ENCODE results near the gene MUTYH. TPM values are rescaled to one million over a fixed set of nuclear protein-coding genes. Genes with fewer than 3 reads are reported as not detected.
"Not testable (repeated sequence)": the region's sequence is repeated elsewhere in the genome, so short reads cannot be mapped to it uniquely, and the experiment has no call there.

MUTYH gene
- total RNA-seq, 1 donor from 2014 or later: 8.3 TPM

DNA sequence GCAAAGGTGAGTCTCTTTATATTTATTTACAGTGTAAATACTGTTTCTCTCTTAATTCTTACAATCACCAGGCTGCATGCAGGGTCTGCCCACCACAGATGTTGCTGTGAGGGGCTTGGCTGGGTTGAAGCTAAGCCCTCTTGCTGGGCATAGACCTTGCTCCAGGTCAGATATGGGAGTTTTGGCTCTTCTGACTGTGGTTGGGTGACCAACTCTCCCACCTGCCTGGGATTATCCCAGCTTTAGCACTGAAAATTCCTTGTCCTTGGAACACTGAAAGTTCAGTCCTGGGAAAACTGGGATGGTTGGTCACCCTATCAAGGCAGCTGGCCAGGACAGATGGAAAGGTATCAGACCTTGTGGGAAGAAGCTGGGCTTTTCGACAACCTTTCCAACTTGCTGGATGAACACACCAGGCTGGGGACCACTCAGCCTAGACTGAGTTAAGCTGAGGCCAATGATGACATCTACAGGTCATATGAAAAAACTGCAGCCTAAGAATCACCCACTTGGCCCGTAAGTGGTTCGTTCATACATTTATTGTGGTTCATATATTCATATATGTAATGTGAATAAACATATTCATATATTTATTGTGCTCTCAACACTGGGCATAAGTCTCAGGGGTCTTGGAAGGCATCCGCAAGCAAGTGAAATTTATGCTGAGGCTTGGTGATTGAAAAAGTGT lies 40.1 kb downstream of the MUTYH start:
- ATAC-seq (no peak), DNase-seq (ENCODE audit: missing footprints) (no peak)
- intact Hi-C loops (cut with DNase I): loop anchor here (5.0 kb wide), 1 partner anchor 192 kb away; the partner anchor contains the start of gene TESK2

DNA sequence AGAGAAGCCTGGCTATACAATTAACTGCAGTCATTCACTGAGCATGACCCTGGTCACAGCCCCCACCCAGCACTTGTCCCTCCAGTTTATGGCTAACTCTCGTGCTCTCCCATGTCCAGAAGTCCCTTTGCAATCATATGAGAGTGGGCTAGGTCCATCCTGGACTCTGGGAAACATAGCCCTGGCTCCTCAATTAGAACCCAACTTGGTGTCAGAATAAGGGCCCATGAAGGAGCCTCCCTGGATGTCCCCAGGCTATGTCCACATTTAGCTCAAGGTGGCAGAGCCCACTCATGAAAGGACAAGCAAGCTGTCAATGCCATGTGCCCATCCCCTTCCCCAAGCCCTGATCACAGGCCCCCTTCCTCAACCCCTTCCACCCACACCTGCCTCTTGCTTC lies 40.9 kb downstream of the MUTYH start:
- intact Hi-C loops (cut with DNase I): no loop called here
- no peak for DNase-seq (ENCODE audit: missing footprints)
- no peak for ATAC-seq

DNA sequence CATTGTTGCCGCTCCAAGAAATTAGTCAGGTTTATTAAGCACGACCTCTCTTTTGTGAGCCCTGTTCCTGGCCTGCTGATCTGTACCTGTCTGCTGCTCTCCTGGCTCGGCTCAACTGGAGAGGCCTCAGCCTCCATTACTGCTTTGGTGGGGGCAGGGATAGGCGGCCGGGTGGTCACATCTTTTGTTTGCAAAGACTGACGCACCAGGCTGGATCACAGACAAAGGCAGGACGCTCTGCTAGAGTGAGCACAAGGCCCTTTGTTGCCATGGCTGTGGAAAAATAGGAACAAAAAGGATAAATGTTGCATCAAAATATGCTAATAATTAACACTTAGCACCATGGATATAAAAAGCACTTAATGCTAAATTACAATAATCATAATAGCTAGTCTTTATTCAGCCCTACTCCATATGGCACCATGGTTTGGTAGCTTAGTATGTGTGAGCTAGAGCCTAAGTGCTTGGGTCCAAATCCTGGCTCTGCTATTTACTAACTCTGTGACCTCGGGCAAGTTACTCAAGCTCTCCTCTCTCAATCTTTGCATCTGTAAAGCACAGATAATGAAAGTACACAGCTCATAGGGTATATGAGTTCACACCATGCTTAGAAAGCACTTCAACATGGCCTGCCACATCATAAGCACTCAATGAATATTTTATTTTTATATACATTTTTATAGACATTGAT lies 42.4 kb downstream of the MUTYH start:
- no peak for DNase-seq (ENCODE audit: missing footprints)
- intact Hi-C loops (cut with DNase I): no loop called here

DNA sequence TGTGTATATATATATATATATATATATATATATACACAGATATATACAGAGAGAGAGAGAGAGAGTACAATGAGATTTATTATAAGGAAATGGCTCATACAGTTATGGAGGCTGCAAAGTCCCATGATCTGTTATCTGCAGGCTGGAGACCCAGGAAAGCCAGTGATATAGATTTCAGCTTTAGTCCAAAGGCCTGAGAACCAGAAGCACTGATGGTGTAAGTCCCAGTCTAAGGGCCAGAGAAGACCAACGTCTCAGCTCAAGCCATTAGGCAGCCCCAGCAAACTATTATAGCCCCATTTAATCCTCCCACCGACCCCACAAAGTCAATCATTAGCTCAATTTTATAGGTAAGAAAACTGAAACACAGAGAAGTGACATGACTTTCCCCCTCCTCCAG lies 48.5 kb downstream of the MUTYH start:
- intact Hi-C loops (cut with DNase I): no loop called here
- DNase-seq (ENCODE audit: missing footprints) (no peak), ATAC-seq (no peak)

More for the DNA sequence above, 42.4 kb downstream of the MUTYH start:
- no peak for ATAC-seq

- DNase-seq (ENCODE audit: missing footprints); intact Hi-C loops (cut with DNase I); ATAC-seq: not testable (repeated sequence)
These were observed 49.2 kb downstream of the MUTYH start for GRCh38 chr1:45291002-45291401.

DNA sequence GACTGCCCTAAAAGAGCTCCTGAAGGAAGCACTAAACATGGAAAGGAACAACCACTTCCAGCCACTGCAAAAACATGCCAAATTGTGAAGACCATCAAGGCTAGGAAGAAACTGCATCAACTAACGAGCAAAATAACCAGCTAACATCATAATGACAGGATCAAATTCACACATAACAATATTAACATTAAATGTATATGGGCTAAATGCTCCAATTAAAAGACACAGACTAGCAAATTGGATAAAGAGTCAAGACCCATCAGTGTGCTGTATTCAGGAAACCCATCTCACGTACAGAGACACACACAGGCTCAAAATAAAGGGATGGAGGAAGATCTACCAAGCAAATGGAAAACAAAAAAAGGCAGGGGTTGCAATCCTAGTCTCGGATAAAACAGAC lies 53.7 kb downstream of the MUTYH start:
- DNase-seq (ENCODE audit: missing footprints); ATAC-seq; intact Hi-C loops (cut with DNase I): not testable (repeated sequence)

DNA sequence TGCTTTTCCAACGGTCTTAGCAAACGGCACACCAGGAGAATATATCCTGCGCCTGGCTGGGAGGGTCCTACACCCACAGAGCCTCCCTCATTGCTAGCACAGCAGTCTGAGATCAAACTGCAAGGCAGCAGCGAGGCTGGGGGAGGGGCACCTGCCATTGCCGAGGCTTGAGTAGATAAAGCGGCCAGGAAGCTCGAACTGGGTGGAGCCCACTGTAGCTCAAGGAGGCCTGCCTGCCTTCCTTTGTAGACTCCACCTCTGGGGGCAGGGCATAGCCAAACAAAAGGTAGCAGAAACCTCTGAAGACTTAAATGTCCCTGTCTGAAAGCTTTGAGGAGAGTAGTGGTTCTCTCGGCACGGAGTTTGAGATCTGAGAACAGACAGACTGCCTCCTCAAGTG lies 55.4 kb downstream of the MUTYH start:
- DNase-seq (ENCODE audit: missing footprints); intact Hi-C loops (cut with DNase I); ATAC-seq: not testable (repeated sequence)

GRCh38 chr1:45282351-45282750 lies 57.9 kb downstream of the MUTYH start:
- DNase-seq (ENCODE audit: missing footprints): no peak
- intact Hi-C loops (cut with DNase I): no loop called here

More at GRCh38 chr1:45282351-45282750, 57.9 kb downstream of the MUTYH start:
- ATAC-seq: no peak

Other genes with a start within 250 kb of the MUTYH start
- gene ZSWIM5, start 133.8 kb downstream of the MUTYH start, total RNA-seq: 0.81 TPM
- not detected for gene HPDL, start 13.5 kb downstream of the MUTYH start, total RNA-seq
- gene TOE1, start 270 bp downstream of the MUTYH start, total RNA-seq: 3.8 TPM
- 1.5 TPM for gene TESK2, start 150.7 kb upstream of the MUTYH start, total RNA-seq
- 0.41 TPM for gene CCDC163, start 159.6 kb upstream of the MUTYH start, total RNA-seq
- 26.0 TPM for gene MMACHC, start 159.9 kb upstream of the MUTYH start, total RNA-seq
- 314 TPM for gene PRDX1, start 181.4 kb upstream of the MUTYH start, total RNA-seq
- gene AKR1A1, start 210.4 kb upstream of the MUTYH start, total RNA-seq: 55.9 TPM
- gene NASP, start 243.6 kb upstream of the MUTYH start, total RNA-seq: 28.5 TPM

Measured in Right ventricle myocardium inferior (tissue), 1 donor.